ENCODE measurements around the gene GPX4.

Gene GPX4

GRCh38 chr19:1132552-1133383 lies 29.0 kb downstream of the GPX4 start:
- DNase-seq: no peak

DNA sequence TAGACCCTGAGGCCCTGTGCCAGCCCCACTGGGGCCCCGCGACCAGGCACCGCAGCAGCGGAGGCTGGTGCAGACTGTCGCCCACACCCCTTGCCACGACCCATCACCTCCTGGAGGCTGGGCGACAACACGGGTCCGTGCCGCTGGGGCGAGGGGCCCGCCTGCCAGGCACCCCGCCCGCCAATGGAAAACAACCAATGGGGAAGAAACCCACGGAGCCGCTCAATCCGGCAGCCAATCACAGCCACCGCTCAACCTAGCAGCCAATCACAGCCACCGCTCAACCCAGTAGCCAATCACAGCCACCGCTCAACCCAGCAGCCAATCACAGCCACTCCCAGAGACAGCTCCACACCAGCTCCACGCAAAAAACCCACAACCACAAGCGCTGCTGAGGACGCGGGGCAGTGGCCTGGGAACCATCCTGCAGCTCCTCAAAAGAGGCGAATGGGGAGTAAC lies 29.7 kb downstream of the GPX4 start:
- DNase-seq: peak; percentile 75

- DNase-seq: no peak
Measured at GRCh38 chr19:1134431-1134830, 30.6 kb downstream of the GPX4 start.

DNA sequence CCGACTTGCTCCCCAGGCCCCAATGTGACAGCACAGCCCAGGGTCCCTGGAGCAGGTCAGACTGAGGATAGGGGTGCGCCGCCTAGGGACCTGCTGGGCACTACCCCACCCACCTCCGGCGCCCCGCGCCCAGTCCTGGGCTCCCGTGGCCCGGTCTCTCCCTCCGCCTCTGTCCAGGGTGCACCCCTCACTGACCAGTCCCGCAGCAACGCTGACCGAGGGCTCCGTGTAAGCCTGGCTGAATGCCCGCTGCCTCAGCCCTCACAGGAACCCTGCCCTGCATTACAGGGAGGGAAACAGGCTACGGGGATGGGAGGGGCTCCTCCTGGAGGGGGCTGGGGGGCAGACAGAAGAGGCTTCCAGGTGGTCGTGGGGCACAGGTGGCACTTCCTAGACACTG lies 31.7 kb downstream of the GPX4 start:
- no peak for DNase-seq

GRCh38 chr19:1136201-1136600 lies 32.4 kb downstream of the GPX4 start:
- no peak for DNase-seq

DNA sequence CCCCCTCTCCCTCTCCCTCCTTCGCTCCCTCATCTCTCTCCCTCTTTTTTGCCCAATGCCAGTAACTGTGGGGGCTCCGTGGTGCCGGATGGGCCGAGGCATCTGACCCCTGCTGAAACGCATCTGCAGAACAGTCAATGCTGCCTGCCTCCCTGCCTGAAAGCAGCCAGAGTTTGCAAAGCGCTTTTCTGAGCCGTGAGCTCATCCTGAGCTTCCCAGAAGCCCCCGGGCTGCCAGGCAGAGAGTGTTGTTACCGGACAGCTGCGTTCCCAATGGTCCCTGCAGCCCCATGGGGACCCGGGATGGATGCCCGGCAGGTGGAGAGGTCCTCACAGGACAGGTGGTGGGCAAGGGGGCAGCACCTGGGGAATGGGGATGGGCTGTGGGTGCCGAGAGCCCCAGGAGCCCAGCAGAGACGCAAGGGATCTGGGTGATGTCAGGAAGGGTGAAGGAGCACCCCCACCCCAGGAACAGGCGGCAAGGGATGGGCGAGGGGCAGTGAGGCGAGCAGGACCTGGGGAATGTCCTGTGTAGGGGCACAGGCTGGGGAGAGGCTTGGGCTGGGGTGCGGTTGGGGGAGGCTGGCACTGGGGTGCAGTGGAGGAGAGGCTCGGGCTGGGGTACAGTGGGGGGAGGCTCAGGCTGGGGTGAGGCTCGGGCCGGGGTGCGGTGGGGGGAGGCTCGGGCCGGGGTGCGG lies 33.0 kb downstream of the GPX4 start:
- no peak for DNase-seq

DNA sequence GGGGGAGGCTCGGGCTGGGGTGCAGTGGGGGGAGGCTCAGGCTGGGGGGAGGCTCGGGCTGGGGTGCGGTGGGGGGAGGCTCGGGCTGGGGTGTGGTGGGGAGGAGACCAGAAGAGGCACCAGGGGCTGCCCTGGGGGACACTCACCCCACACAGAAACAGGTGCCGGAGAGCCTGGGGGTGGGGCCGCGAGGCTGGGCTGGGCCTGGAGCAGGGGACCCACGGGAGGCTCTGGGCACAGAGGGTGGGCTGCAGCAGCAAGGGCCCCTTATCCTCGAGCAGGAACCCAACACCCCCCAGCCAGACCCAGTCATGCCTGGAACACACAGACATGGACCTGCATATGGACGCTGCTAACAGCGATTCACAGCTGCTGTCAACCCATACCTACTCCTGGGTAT lies 34.3 kb downstream of the GPX4 start:
- no peak for DNase-seq

- DNase-seq: no peak
Measured at GRCh38 chr19:1139126-1139525, 35.3 kb downstream of the GPX4 start.

DNA sequence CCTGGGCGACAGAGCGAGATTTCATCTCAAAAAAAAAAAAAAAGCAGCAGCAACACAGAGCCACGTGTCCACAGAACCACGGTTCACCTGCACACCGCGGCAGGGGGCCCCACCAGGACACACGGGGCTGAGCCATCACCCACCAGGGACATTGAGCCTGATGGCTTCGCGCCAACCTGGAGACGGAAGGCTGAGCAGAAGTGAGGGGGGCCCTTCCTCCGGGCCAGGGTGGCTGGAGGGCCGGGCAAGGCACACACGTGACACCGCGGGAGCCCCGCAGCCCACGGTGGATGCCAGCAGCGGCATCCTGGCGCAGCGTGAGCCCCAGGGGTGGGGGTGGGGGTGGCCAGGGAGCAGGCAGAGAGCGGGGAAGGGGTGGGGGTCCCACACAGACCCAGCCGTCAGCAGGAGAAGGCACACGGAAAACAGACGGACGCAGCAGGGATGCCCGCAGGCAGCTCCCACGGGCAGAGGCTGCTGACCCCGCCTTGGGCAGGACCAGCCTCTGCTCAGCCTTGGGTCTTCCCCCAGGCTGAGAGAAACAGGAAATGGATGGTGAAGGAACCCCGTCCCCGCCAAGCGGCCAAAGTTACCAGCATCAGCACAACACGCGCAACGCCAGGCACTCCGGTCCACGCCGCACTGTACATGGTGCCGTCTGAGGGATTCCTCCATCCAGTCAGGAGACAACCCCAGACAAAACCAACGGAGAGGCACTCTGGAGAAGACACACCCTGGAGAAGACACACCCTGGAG lies 36.7 kb downstream of the GPX4 start:
- DNase-seq: no peak

- no peak for DNase-seq
Measured at GRCh38 chr19:1141944-1142343, 38.1 kb downstream of the GPX4 start.

GRCh38 chr19:1143828-1144399 lies 40.1 kb downstream of the GPX4 start:
- no peak for DNase-seq

GRCh38 chr19:1144741-1145140 lies 40.9 kb downstream of the GPX4 start:
- no peak for DNase-seq

DNA sequence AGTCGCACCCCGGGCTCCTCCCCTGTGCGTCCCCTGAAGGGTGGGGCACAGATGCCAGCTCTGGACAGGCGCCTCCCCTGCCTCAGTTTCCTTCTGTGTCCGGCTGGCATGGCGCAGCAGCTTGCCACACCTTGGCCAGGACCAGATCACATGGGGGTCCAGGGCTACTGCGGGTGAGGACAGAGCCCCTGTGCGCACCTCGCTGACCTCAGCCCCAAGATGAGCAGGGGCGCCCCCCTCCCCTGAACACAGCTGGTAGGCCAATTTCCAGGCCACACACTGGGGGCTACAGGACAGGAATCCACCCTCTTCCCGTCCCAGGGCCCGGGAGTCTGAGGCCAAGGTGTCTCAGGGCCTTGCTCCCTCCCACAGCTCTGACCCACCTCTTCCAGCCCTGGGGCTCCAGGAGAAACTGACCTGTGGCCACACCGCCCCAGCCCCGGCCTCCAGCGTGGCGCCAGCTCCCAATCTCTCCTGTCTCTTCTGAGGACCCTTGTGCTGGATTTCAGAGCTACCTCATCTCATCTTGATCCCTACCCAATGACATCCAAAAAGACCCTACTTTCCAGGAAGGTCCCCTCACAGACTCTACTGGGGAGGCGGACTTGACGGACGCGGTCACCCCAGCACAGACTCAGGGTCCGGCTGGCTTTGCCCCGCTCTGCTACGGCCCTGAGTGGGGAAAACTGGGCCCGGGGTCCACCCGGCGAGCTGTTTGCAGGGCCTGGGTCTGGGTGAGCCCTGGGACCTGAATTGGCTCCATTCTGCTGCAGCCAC lies 42.0 kb downstream of the GPX4 start:
- DNase-seq: no peak

DNA sequence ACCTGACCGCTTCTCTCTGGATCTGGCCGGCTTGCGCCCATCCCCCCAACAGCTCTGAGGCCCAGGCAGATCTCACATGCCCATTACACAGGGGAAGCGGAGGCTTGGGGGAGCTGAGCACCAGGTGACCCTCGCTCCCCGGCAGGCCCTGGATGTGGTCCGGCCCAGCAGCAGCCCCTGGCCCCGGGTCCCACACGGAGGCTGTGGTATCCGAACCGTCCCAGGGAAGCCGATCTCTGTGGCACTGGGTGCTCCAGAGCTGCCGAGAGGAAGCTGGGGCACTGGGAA lies 42.6 kb downstream of the GPX4 start:
- no peak for DNase-seq

DNA sequence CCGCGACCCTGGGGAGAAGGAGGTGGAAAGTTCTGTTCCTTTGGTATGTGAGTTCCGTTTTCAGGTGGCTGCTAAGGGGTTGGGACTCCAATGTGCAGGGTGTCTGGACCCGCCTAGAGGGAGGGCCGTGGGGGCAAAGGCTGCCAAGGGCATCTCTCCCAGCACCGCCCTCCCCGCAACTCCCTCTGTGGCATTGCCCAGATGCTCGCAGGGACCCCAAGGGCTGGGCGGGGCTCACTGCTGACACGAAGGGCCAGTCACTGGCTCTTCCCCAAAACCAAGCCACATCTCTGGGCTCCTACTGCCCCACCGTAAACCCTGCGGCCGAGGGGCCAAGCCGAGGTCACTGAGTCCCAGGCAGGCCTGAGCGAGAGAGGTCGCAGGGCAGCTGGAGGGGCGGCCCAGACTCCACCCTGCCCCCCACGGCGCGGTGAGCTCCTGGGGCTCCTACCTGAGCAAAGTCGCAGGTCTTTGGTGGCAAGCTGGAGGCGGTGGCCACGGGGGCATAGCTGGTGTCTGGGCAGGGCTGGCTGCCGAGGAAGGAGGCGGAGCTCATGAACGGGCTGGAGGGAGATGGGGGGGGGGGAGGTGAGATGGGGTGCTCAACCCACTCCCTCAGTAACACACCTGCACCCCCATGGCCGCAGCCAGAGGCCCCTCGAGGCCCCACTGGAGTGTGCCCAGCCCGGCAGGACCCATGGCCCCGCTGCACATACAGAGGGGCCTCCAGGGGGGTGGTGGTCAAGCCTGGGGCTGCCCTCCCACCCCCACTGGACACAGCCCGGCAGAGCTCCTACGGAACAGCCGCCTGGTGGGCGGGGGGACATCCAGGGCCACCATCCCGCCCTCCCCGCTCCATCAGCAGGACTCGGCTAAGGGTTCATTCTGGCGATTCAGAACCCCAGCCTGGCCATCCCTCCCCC lies 43.3 kb downstream of the GPX4 start:
- DNase-seq: no peak

DNA sequence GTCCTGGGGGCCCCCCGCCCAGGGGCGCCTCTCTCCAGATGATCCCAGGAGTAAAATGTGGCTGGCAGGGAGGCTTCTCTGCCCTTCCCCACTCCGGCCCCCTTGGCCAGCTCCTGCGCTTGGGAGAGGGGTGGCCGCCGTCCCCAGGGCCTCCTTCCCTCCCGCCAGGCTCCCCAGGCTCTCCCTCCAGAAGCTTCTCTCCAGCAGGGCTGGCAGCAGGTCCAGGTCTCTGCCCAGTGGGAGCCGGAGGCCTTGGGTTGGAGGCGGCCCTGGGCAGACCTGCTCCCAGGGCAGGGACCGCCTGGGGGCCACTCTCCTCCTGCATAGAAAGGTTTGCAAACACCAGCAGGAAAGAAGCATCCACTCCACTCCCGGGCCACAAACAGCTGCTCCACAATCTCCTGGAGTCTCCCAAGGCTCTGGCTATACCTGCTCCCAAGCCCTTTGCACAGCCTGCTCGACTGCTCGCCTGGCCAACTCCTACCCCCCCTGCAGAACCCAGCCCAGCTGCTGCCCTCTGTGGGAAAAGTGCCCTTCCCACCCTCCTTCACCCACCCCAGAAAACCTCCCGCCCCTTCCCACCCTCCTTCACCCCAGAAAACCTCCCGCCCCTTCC lies 44.2 kb downstream of the GPX4 start:
- no peak for DNase-seq

DNA sequence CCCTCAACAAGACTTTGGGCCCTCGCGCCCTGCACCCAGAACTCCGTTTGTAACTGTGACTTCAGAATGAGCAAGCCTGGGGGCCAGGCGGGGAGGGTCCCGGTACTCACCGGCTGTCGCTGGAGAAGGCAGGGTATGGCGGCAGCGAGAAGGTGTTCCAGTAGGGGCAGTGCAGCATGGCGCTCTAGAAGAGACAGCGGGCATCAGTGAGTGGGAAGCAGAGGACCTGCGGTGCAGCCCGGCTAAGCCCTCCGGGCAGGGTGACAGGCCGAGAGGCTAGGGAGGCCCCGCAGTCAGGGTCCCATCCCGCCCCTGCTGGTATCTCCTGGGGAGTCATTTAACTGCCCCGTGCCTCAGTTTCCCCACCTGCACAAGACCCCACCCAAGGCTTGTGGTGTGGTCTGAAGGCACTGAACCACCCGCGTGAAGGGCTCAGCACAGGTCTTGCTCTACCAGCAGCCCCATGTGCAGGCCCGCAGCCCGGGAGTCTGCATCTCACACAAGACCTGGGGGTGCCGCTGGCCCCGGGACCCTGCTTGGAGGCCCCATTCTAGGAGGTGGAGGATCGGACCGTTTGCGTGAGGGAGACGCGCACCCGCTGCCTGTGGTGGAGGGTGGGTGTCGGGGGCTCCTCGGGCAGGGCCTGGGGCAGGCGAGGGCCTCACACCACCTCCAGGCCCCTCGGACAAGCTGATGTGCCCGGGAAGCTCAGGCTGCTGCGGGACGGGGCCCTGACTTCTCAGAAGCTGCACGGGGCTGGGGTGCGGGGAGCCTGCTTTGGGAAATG lies 45.7 kb downstream of the GPX4 start:
- no peak for DNase-seq

GRCh38 chr19:1150333-1151036 lies 46.7 kb downstream of the GPX4 start:
- no peak for DNase-seq

- DNase-seq: no peak
Measured at GRCh38 chr19:1151037-1151724, 47.4 kb downstream of the GPX4 start.
